Non-pigmented ciliary epithelial cell (primary cell): ENCODE measurements around the gene STARD3.
"Not testable (repeated sequence)": the region's sequence is repeated elsewhere in the genome, so short reads cannot be mapped to it uniquely, and the experiment has no call there.

Experiments used
- DNase-seq: peaks from one replicate; pipeline ENCODE4 v3.0.0-alpha.2; 2010; ENCODE audit warnings: low read depth

The STARD3 gene

GRCh38 chr17:39636927-39637736, at the start of gene STARD3:
STARD3 (plus strand) TSS chr17:39637144; CDS start chr17:39653532, 16,388 bp downstream.
- peak; percentile 46 for DNase-seq

GRCh38 chr17:39590180-39590579, 46.8 kb upstream of the STARD3 start:
- not testable (repeated sequence) for DNase-seq

- no peak for DNase-seq
These were observed 44.7 kb upstream of the STARD3 start for GRCh38 chr17:39591958-39592954.

- DNase-seq = no peak
These were observed 43.6 kb upstream of the STARD3 start for GRCh38 chr17:39593371-39593770.

- DNase-seq = no peak
These were observed 41.6 kb upstream of the STARD3 start for GRCh38 chr17:39595294-39595693.

GRCh38 chr17:39595928-39596510, 40.9 kb upstream of the STARD3 start:
- no peak for DNase-seq

- no peak for DNase-seq
These were observed 40.2 kb upstream of the STARD3 start for GRCh38 chr17:39596543-39597267.

- no peak for DNase-seq
These were observed 39.4 kb upstream of the STARD3 start for GRCh38 chr17:39597372-39598046.

GRCh38 chr17:39598047-39598481, 38.9 kb upstream of the STARD3 start:
- DNase-seq = no peak

GRCh38 chr17:39598630-39599003, 38.3 kb upstream of the STARD3 start:
- no peak for DNase-seq

- DNase-seq = no peak
These were observed 37.8 kb upstream of the STARD3 start for GRCh38 chr17:39599004-39599664.

GRCh38 chr17:39599665-39600231, 37.2 kb upstream of the STARD3 start:
- no peak for DNase-seq

- DNase-seq = no peak
These were observed 36.5 kb upstream of the STARD3 start for GRCh38 chr17:39600288-39600996.

GRCh38 chr17:39600997-39601597, 35.8 kb upstream of the STARD3 start:
- DNase-seq = no peak

GRCh38 chr17:39601758-39602532, 35.0 kb upstream of the STARD3 start:
- no peak for DNase-seq

- no peak for DNase-seq
These were observed 34.2 kb upstream of the STARD3 start for GRCh38 chr17:39602533-39603303.

GRCh38 chr17:39603304-39604016, 33.5 kb upstream of the STARD3 start:
- DNase-seq = no peak
